Psoas muscle (tissue), 8 donors: ENCODE results near the gene TMSB4X. TPM values are rescaled to one million over a fixed set of nuclear protein-coding genes. Genes with fewer than 3 reads are reported as not detected.

Source experiments
- ATAC-seq, 4 donors: fragments of 200-7000 bp; cut with Tn5 transposase; one replicate each; pipeline ENCODE4 v1.9.1; 2020; ENCODE audit warnings: moderate library complexity in 3 of 4, mild to moderate bottlenecking in 2 of 4
- DNase-seq, 2 donors: peaks; one replicate each; pipeline ENCODE4 v3.0.0-alpha.2; 2020
- H3K27ac ChIP-seq: fragments of 200-600 bp; one replicate; pipeline ENCODE4 v1.8.0; 2022
- H3K27me3 ChIP-seq, 3 donors: fragments of 200-600 bp in 1 of 3; one replicate each; pipeline versions ENCODE4 v1.6.1 to v1.8.0; 2013 to 2022; ENCODE audit warnings: low read length in 2 of 3, mild to moderate bottlenecking in 2 of 3, moderate library complexity in 1 of 3; ENCODE audit not compliant: insufficient read depth in 3 of 3
- H3K36me3 ChIP-seq, 2 donors: fragments of 200-600 bp in 1 of 2; one replicate each; pipeline versions ENCODE4 v1.6.1 to v1.8.0; 2013 to 2022; ENCODE audit warnings: low read depth in 1 of 2, mild to moderate bottlenecking in 1 of 2, moderate library complexity in 1 of 2; ENCODE audit not compliant: insufficient read depth in 1 of 2
- H3K4me1 ChIP-seq: fragments of 200-600 bp; one replicate; pipeline ENCODE4 v1.8.0; 2022
- H3K4me3 ChIP-seq: fragments of 200-600 bp; one replicate; pipeline ENCODE4 v1.8.0; 2022; ENCODE audit warnings: mild to moderate bottlenecking
- H3K9me3 ChIP-seq: fragments of 200-600 bp; one replicate; pipeline ENCODE4 v1.8.0; 2022
- CTCF ChIP-seq: fragments of 200-600 bp; IDR thresholded peaks from one replicate; pipeline ENCODE4 v1.8.0; 2022; ENCODE audit warnings: antibody characterized with exemption
- WGBS, 3 donors: extraction: QIAGEN DNeasy Blood & Tissue Kit; methylation state at CpG; one replicate each; pipeline versions ENCODE4 v1.1.6 to v1.1.7; 2013; 5-methylcytosine and 5-hydroxymethylcytosine counted together
- intact Hi-C, 2 donors: fragments of 100-400 bp; cut with DNase I; formaldehyde crosslinking; loops; one replicate each; pipeline versions ENCODE4 v1.11.0 to v1.14.2; 2022
- polyA plus RNA-seq, 3 donors: library from polyadenylated mRNA; stranded (reverse); fragments of 200-250 nt; gene quantifications; one replicate each; pipeline ENCODE4 v1.2.3, GENCODE V29; 2013
- total RNA-seq, 4 donors: library from RNA; stranded (reverse); fragmentation: NEBNext Ultra II Directional in 2 of 4; extraction: Animal tissue kit (Norgen Biotek cat#: 25700) in 2 of 4; gene quantifications; one replicate each; pipeline versions ENCODE4 v1.2.1 to v1.2.4, GENCODE V29; 2021 to 2023
- donor health status: healthy with polysubstance abuse.
- donor health status: DM: no; HTN: no; CAD: no; lungs with moderate emphysema.
- donor health status: Bipolar disorder and iron deficiency.
- donor health status: healthy.
- donor health status: DM: yes; HTN: yes; CAD: no.
- donor health status: DM: no; HTN: no; CAD: no.
- donor health status: DM: no; HTN: no; CAD: no.
- donor health status: DM: yes; HTN: yes; CAD: no.

The TMSB4X gene
- total and polyA plus RNA-seq, 7 donors = 382 to 1,148 (median 534) TPM

GRCh38 chrX:12946406-12946805, 28.5 kb upstream of the TMSB4X start:
- WGBS, 3 donors = 35 to 74% (median 58%) methylated on average over 4 of the region's 4 CpGs
- no peak for ATAC-seq
- DNase-seq = no peak
- no peaks in the 10 kb centered on the region for H3K9me3 ChIP-seq
- no peaks in the 10 kb centered on the region for H3K36me3 ChIP-seq
- H3K4me3 ChIP-seq = no peak overlapping the region
- no peak overlapping the region for H3K27ac ChIP-seq
- peaks cover 5% of the 10 kb centered on the region for H3K4me1 ChIP-seq
- intact Hi-C loops = loop anchor here (2.0 to 5.0 kb wide), 2 partner anchors 541 to 542 kb away; no protein-coding TSS in a partner anchor
- TF ChIP-seq CTCF = no peak
- no peaks in the 10 kb centered on the region for H3K27me3 ChIP-seq

- peaks cover 5% of the 10 kb centered on the region for H3K4me1 ChIP-seq
- peak; percentile 69 for TF ChIP-seq CTCF
- H3K27ac ChIP-seq = no peak overlapping the region
- H3K4me3 ChIP-seq = no peak overlapping the region
- 41 to 55% (median 46%) methylated on average over 5 of the region's 5 CpGs for WGBS, 3 donors
- peak in 3 of 4 donors; percentile 49 to 63 (median 51) for ATAC-seq
- peak in 1 of 2 donors; percentile 34 for DNase-seq
- no peaks in the 10 kb centered on the region for H3K9me3 ChIP-seq
- no peaks in the 10 kb centered on the region for H3K27me3 ChIP-seq
- intact Hi-C loops = loop anchor here (2.0 to 5.0 kb wide), 2 partner anchors 540 to 542 kb away; no protein-coding TSS in a partner anchor
- no peaks in the 10 kb centered on the region for H3K36me3 ChIP-seq
Observed at GRCh38 chrX:12946838-12947544, 27.9 kb upstream of the TMSB4X start.

- WGBS, 3 donors = 49 to 75% (median 65%) methylated on average over 5 of the region's 5 CpGs
- Histone ChIP-seq H3K27me3 (no peaks in the 10 kb centered on the region), H3K9me3 (no peaks in the 10 kb centered on the region), H3K36me3 (no peaks in the 10 kb centered on the region), H3K27ac (no peak overlapping the region), H3K4me3 (no peak overlapping the region), H3K4me1 (peaks cover 5% of the 10 kb centered on the region)
- intact Hi-C loops = loop anchor here (2.0 to 5.0 kb wide), 2 partner anchors 540 to 541 kb away; no protein-coding TSS in a partner anchor
- no peak for DNase-seq
- no peak for TF ChIP-seq CTCF
- no peak for ATAC-seq
Observed at GRCh38 chrX:12947545-12948235, 27.2 kb upstream of the TMSB4X start.

GRCh38 chrX:12948495-12948894, 26.4 kb upstream of the TMSB4X start:
- Histone ChIP-seq H3K9me3 (no peaks in the 10 kb centered on the region), H3K4me3 (no peak overlapping the region), H3K27me3 (no peaks in the 10 kb centered on the region), H3K27ac (no peak overlapping the region), H3K36me3 (no peaks in the 10 kb centered on the region), H3K4me1 (peaks cover 5% of the 10 kb centered on the region)
- WGBS, 3 donors = 87 to 99% (median 97%) methylated on average over 2 of the region's 2 CpGs
- DNase-seq = no peak
- TF ChIP-seq CTCF = no peak
- intact Hi-C loops = loop anchor here in 1 of 2 donors (5.0 kb wide), 1 partner anchor 539 kb away; no protein-coding TSS in a partner anchor
- ATAC-seq = no peak
